Muscle layer of duodenum (tissue), 2 donors: Measurements from ENCODE around the gene MT1HL1.
"Not testable (repeated sequence)": the region's sequence is repeated elsewhere in the genome, so short reads cannot be mapped to it uniquely, and the experiment has no call there.

Experiments
- H3K27ac ChIP-seq: one replicate; pipeline ENCODE4 v1.7.0; 2013; ENCODE audit warnings: mild to moderate bottlenecking, low read length
- H3K27me3 ChIP-seq: one replicate; pipeline ENCODE4 v1.7.0; 2013; ENCODE audit warnings: low read depth, mild to moderate bottlenecking, control low read depth, low read length
- H3K36me3 ChIP-seq, 2 donors: one replicate each; pipeline ENCODE4 v1.7.0; 2013; ENCODE audit warnings: low read length in 2 of 2, control low read depth in 1 of 2, mild to moderate bottlenecking in 1 of 2; ENCODE audit not compliant: insufficient read depth in 2 of 2, control insufficient read depth in 1 of 2
- H3K4me1 ChIP-seq, 2 donors: one replicate each; pipeline ENCODE4 v1.7.0; 2013; ENCODE audit warnings: low read length in 2 of 2, mild to moderate bottlenecking in 2 of 2, control low read depth in 1 of 2, moderate library complexity in 1 of 2; ENCODE audit not compliant: insufficient read depth in 2 of 2, control insufficient read depth in 1 of 2
- H3K4me3 ChIP-seq, 2 donors: one replicate each; pipeline ENCODE4 v1.7.0; 2013; ENCODE audit warnings: low read length in 2 of 2, low read depth in 1 of 2, mild to moderate bottlenecking in 1 of 2
- H3K9me3 ChIP-seq, 2 donors: one replicate each; pipeline ENCODE4 v1.7.0; 2013; ENCODE audit warnings: low read length in 2 of 2, control low read depth in 1 of 2, mild to moderate bottlenecking in 1 of 2; ENCODE audit not compliant: control insufficient read depth in 1 of 2
- donor health status: healthy.

Gene MT1HL1

DNA sequence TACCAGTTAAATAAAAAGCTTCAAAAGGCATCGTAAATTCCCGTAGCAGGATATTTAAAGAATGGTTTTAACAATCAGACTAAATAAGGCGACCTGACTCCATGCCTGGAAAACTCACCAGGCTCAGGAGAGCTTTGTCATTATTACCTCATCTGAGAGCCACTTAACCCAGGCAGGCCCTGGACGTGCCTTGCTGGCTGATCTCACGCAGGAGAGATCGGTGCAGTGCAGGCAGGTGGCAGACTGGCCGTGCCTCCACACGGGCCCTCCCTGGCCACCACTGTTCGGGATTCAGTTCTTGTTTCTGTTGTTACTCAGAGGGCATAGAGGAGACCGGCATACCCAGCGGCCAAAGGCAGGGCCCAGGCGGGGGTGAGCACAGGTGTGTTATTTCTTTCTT is 6.4 kb downstream of the MT1HL1 start:
- Histone ChIP-seq H3K36me3 (no peaks in the 10 kb centered on the region), H3K27me3 (no peaks in the 10 kb centered on the region), H3K27ac (no peak overlapping the region), H3K9me3 (no peaks in the 10 kb centered on the region), H3K4me1 (no peaks in the 10 kb centered on the region), H3K4me3 (no peak overlapping the region)

DNA sequence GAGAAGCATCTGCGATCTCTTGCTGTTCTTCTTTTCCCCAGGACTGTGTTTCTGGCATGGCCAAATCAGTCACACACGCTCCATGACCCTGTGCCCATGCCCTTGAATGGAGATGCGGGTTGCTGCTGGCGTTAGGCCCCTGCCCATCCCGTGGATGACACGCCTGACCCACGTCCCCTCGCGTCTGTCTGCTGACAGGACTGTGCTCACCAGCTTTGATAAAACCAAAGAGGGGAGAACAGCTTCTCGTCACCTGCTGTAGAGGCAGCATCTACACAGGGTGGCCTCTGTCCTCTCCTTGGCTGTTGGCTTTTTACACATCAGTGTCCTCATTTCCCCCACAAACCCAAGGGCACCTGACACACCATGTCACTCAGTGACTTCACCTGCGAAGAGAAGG is 6.9 kb downstream of the MT1HL1 start:
- no peaks in the 10 kb centered on the region for H3K27me3 ChIP-seq
- H3K4me3 ChIP-seq, result no peak overlapping the region
- no peak overlapping the region for H3K27ac ChIP-seq

DNA sequence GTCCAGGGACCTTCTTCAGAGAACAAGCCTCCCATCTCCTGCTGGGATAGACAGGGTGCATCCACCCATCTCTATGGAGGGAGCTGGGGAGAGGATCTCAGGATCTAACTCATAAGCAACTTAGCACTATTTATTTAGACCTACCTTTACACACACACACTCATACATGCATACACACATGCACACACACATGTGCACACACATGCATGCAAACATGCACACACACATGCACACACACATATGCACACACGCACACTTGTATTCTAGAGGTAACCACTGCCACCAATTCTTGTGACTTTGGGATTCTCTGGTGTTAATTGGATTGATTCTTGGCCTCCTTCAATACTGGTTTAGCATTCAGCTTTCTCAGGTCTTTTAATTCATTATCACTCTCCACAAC is 9.8 kb downstream of the MT1HL1 start:
- H3K27me3 ChIP-seq, result no peaks in the 10 kb centered on the region
- H3K4me3 ChIP-seq, result no peak overlapping the region
- H3K4me1 ChIP-seq, result no peaks in the 10 kb centered on the region
- H3K27ac ChIP-seq, result no peak overlapping the region
- no peaks in the 10 kb centered on the region for H3K36me3 ChIP-seq
- H3K9me3 ChIP-seq, result no peaks in the 10 kb centered on the region

More for the DNA sequence above, 6.9 kb downstream of the MT1HL1 start:
- no peaks in the 10 kb centered on the region for H3K36me3 ChIP-seq
- no peaks in the 10 kb centered on the region for H3K9me3 ChIP-seq
- no peaks in the 10 kb centered on the region for H3K4me1 ChIP-seq

DNA sequence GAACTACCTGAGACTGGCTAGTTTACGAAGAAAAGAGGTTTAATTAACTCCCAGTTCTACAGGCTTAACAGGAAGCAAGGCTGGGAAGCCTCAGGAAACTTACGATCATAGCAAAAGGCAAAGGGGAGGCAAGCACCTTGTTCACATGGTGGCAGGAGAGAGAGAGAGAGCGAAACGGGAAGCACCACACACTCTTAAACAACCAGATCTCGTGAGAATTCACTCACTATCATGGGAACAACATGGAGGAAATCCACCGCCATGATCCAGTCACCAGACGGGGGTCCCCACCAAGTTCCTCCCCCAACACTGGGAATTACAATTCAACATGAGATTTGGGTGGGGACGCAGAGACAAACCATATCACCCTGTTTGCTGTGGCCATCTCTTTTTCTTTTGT is 11.8 kb downstream of the MT1HL1 start:
- Histone ChIP-seq H3K4me3 (no peak overlapping the region), H3K27me3 (no peaks in the 10 kb centered on the region), H3K9me3 (no peaks in the 10 kb centered on the region), H3K36me3 (no peaks in the 10 kb centered on the region), H3K4me1 (no peaks in the 10 kb centered on the region), H3K27ac (no peak overlapping the region)

DNA sequence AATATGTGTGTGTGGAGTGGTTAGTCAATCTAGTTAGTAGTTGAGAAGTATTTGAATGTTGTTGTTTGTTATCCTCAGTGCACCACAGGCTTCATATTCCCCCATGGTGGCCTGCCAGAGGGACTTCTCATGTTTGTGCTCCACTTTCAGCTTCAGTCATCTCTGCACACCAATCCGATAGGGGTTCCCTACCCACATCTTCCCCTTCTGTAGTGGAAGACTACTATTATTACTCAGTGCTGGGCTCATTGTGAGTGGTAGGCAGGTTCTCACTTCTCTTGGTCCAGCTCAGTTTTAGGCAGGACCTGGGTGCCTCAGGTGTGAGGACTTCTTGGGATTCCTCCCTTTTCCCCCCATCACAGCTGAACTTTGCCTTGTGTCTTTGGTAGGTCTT is 14.2 kb downstream of the MT1HL1 start:
- no peaks in the 10 kb centered on the region for H3K36me3 ChIP-seq
- no peaks in the 10 kb centered on the region for H3K27me3 ChIP-seq
- H3K4me3 ChIP-seq, result no peak overlapping the region
- H3K27ac ChIP-seq, result no peak overlapping the region
- peaks cover 0 to 3% of the 10 kb centered on the region in 2 donors for H3K9me3 ChIP-seq
- H3K4me1 ChIP-seq, result no peaks in the 10 kb centered on the region

DNA sequence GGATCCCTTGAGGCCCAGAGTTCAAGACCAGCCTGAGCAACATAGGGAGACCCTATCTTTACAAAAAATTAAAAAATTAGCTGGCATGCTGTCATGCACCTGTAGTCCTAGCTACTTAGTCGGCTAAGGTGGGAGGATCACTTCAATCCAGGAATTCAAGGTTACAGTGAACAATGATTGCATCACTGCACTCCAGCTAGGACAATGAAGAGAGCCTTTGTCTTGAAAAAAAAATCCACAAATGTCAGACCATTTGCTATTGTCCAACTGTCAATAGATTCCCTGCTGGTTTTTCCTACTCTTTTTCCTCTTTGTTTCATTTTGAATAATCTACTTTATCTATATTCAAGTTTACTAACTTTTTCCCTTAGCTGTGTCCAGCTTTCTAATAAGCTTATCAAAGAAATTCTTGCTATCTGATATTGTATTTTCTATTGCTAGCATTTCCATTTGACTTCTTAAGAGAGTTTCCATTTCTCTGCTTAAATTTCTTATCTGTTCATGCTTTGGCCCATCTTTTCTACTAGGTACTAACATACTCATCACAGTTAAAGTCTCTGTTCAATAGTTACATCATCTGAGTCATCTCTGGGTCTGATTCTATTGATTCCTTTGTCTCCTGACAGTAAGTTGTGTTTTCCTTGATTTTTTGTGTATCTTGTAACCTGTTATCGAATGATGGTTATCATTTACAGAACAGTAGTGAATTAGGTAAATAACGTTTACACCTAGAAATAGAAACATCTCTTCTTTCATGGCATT is 14.8 kb downstream of the MT1HL1 start:
- no peaks in the 10 kb centered on the region for H3K36me3 ChIP-seq
- no peaks in the 10 kb centered on the region for H3K4me1 ChIP-seq
- no peaks in the 10 kb centered on the region for H3K27me3 ChIP-seq
- no peak overlapping the region for H3K27ac ChIP-seq
- H3K9me3 ChIP-seq, result peaks cover 0 to 3% of the 10 kb centered on the region in 2 donors
- H3K4me3 ChIP-seq, result no peak overlapping the region

DNA sequence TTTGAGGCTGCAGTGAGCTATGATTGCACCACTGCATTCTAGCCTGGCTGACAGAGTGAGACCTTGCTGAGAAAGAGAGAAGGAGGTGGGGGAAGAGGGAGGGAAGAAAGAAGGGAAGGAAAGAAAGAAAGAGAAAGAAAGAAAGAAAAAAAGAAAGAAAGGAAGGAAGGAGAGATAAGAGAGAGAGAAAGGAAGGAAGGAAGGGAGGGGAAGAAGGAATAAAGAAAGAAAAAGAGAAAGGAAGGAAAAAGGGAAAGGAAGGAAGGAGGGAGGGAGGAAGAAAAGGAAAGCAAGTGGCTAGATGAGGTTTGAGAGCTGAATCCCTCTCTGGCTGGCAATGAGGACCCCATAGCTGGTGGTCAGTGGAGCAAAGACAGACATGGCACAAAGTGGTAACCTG is 20.4 kb downstream of the MT1HL1 start:
- Histone ChIP-seq H3K27ac (no peak overlapping the region), H3K4me3 (no peak overlapping the region), H3K4me1 (no peaks in the 10 kb centered on the region), H3K27me3 (no peaks in the 10 kb centered on the region), H3K9me3 (peaks cover 0 to 3% of the 10 kb centered on the region in 2 donors), H3K36me3 (no peaks in the 10 kb centered on the region)

DNA sequence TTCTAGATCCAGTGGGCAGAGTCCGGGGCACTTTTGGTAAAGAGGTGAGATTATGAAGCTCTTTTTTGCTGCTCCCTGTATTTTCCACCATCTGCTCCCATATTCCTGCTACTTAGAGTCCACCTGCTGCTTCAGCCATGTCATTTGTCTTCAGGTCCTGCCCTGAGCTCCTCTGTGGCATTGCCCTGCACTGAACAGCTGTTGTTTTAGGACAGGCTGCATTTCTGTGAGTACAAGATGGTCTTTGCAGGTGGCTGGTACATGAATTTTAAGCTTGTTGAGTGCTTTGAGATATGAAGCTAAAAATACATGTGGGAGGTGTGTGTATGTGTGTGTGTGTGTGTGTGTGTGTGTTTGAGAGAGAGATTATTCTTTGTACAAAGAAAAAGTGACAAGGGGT is 21.9 kb downstream of the MT1HL1 start:
- Histone ChIP-seq H3K36me3 (no peaks in the 10 kb centered on the region), H3K4me3 (no peak overlapping the region), H3K9me3 (peaks cover 0 to 3% of the 10 kb centered on the region in 2 donors), H3K27me3 (no peaks in the 10 kb centered on the region), H3K4me1 (no peaks in the 10 kb centered on the region), H3K27ac (no peak overlapping the region)

DNA sequence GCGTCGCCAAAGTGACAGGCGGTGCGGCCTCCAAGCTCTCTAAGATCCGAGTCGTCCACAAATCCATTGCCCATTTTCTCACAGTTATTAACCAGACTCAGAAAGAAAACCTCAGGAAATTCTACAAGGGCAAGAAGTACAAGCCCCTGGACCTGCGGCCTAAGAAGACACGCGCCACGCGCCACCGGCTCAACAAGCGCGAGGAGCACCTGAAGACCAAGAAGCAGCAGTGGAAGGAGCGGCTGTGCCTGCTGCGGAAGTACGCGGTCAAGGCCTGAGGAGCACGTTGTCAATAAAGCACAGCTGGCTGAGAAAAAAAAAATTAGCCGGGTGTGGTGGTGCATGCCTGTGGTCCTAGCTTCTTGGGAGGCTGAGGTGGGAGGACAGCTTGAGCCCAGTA is 22.8 kb downstream of the MT1HL1 start:
- H3K27ac ChIP-seq, H3K36me3 ChIP-seq, H3K4me3 ChIP-seq, H3K27me3 ChIP-seq, H3K9me3 ChIP-seq, H3K4me1 ChIP-seq: not testable (repeated sequence)

DNA sequence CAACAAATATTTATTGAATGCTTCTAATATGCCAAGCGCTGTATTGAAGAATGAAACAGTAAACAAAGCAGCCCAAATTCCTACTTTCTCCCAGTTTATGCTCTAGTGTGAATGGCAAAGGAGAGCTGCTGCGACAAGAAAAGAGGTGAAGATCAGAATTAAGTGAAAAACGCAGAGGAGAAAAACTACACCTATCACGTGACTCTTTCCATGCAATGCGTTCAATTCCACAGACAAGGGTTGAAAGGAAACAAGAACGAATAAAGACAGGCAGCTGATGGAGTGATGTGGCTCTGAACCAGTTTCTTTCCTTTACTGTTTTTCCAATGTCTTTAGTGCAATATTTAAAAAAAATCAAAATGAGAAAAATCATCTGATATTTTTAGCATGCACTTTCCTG is 23.6 kb downstream of the MT1HL1 start:
- H3K27me3 ChIP-seq, result no peaks in the 10 kb centered on the region
- peaks cover 0 to 2% of the 10 kb centered on the region in 2 donors for H3K9me3 ChIP-seq
- no peak overlapping the region for H3K27ac ChIP-seq
- H3K4me3 ChIP-seq, result no peak overlapping the region
- no peaks in the 10 kb centered on the region for H3K36me3 ChIP-seq
- H3K4me1 ChIP-seq, result no peaks in the 10 kb centered on the region

DNA sequence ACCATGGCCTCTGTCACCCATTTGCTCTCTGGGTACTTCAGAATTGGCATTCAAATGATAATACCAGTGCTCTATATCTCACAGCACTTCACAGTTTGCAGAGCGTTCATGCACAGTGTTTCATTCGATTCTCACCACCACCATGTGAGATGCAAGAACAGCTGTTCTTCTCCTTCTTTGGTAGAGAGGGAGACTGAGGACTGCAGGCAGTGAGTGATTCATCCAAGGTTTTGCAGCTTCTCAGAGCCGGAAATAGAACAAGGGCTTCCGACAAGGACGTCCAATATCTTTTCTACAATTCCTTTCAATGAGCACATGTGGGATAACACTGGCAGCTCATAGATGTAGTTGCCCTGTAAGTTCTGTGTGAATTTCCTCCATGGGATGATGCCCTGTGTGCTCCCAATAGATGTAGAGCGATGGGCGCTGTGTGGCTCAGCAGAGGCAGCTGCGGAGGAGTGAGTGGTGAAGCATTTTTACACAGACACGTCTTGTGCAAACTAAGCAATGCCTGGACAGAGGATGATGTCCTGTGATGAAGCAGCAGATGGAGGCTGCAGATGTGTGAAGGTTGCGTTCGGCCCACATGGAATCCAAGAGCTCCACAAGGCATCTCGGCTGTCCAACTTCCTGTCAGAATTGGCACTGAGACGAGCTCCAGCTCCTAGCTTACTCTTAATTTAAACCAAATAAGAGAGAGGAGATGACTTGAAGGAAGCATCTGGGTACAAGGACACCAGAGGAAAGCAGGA is 24.9 kb downstream of the MT1HL1 start:
- no peaks in the 10 kb centered on the region for H3K36me3 ChIP-seq
- no peaks in the 10 kb centered on the region for H3K27me3 ChIP-seq
- no peaks in the 10 kb centered on the region for H3K4me1 ChIP-seq
- H3K9me3 ChIP-seq, result peaks cover 0 to 2% of the 10 kb centered on the region in 2 donors
- H3K4me3 ChIP-seq, result no peak overlapping the region
- no peak overlapping the region for H3K27ac ChIP-seq
